HEK293 (cell line): ENCODE measurements around the gene EDEM2.
A peak's percentile ranks its signal among the peaks of the same experiment; 100 is the strongest.

Experiments
- BCL11B ChIP-seq: fragments of 450-650 bp; formaldehyde crosslinking; IDR thresholded peaks from 2 replicates; pipeline ENCODE4 v1.5.1; 2016; ENCODE audit warnings: low read depth, missing biosample characterization, missing genetic modification characterization
- FEZF1 ChIP-seq: fragments of 450-650 bp; formaldehyde crosslinking; IDR thresholded peaks from 2 replicates; pipeline ENCODE4 v1.5.1; 2016; ENCODE audit warnings: missing biosample characterization, missing genetic modification characterization
- IKZF3 ChIP-seq: fragments of 450-650 bp; IDR thresholded peaks from 2 replicates; pipeline ENCODE4 v1.5.0; 2018; ENCODE audit warnings: missing biosample characterization, mild to moderate bottlenecking, missing genetic modification characterization, moderate library complexity
- KLF8 ChIP-seq: fragments of 450-650 bp; formaldehyde crosslinking; IDR thresholded peaks from 2 replicates; pipeline ENCODE4 v1.5.1; 2016; ENCODE audit warnings: missing biosample characterization, missing genetic modification characterization
- SP7 ChIP-seq: fragments of 450-650 bp; formaldehyde crosslinking; IDR thresholded peaks from 2 replicates; pipeline ENCODE4 v1.5.1; 2016; ENCODE audit warnings: missing biosample characterization, missing genetic modification characterization
- ZEB2 ChIP-seq: fragments of 450-650 bp; formaldehyde crosslinking; IDR thresholded peaks from 2 replicates; pipeline ENCODE4 v1.5.1; 2016; ENCODE audit warnings: missing biosample characterization, missing genetic modification characterization
- ZFP41 ChIP-seq: fragments of 450-650 bp; formaldehyde crosslinking; IDR thresholded peaks from 2 replicates; pipeline ENCODE4 v1.5.1; 2016; ENCODE audit warnings: missing biosample characterization, missing genetic modification characterization, borderline replicate concordance
- ZFP69B ChIP-seq: fragments of 450-650 bp; formaldehyde crosslinking; IDR thresholded peaks from 2 replicates; pipeline ENCODE4 v1.5.1; 2016; ENCODE audit warnings: missing biosample characterization, missing genetic modification characterization
- ZIC2 ChIP-seq: fragments of 450-650 bp; formaldehyde crosslinking; IDR thresholded peaks from 2 replicates; pipeline ENCODE4 v1.5.1; 2016; ENCODE audit warnings: missing biosample characterization, missing genetic modification characterization
- ZNF138 ChIP-seq: fragments of 450-650 bp; formaldehyde crosslinking; IDR thresholded peaks from 2 replicates; pipeline ENCODE4 v1.5.1; 2016; ENCODE audit warnings: missing biosample characterization, missing genetic modification characterization, borderline replicate concordance
- ZNF174 ChIP-seq: fragments of 450-650 bp; formaldehyde crosslinking; IDR thresholded peaks from 2 replicates; pipeline ENCODE4 v1.5.0; 2017; ENCODE audit warnings: missing biosample characterization, mild to moderate bottlenecking, missing genetic modification characterization
- ZNF266 ChIP-seq: fragments of 450-650 bp; formaldehyde crosslinking; IDR thresholded peaks from 2 replicates; pipeline ENCODE4 v1.5.1; 2016; ENCODE audit warnings: missing biosample characterization, missing genetic modification characterization, low read depth
- ZNF423 ChIP-seq: fragments of 450-650 bp; formaldehyde crosslinking; IDR thresholded peaks from 2 replicates; pipeline ENCODE4 v1.5.1; 2016; ENCODE audit warnings: missing biosample characterization, missing genetic modification characterization
- ZNF510 ChIP-seq: fragments of 450-650 bp; formaldehyde crosslinking; IDR thresholded peaks from 2 replicates; pipeline ENCODE4 v1.5.1; 2018; ENCODE audit warnings: mild to moderate bottlenecking, missing genetic modification characterization, missing biosample characterization; ENCODE audit not compliant: insufficient replicate concordance
- ZNF521 ChIP-seq: fragments of 450-650 bp; formaldehyde crosslinking; IDR thresholded peaks from 2 replicates; pipeline ENCODE4 v1.5.1; 2017; ENCODE audit warnings: missing biosample characterization, mild to moderate bottlenecking, missing genetic modification characterization
- ZNF548 ChIP-seq: fragments of 450-650 bp; formaldehyde crosslinking; IDR thresholded peaks from 2 replicates; pipeline ENCODE4 v1.5.1; 2016; ENCODE audit warnings: missing biosample characterization, missing genetic modification characterization
- ZNF558 ChIP-seq: fragments of 450-650 bp; formaldehyde crosslinking; IDR thresholded peaks from 2 replicates; pipeline ENCODE4 v1.5.1; 2016; ENCODE audit warnings: missing biosample characterization, missing genetic modification characterization
- ZNF600 ChIP-seq: fragments of 450-650 bp; formaldehyde crosslinking; IDR thresholded peaks from 2 replicates; pipeline ENCODE4 v1.5.1; 2016; ENCODE audit warnings: missing biosample characterization, missing genetic modification characterization
- ZNF626 ChIP-seq: fragments of 450-650 bp; sonication (Bioruptor Pico); formaldehyde crosslinking; IDR thresholded peaks from 2 replicates; pipeline ENCODE4 v1.5.1; 2018; ENCODE audit warnings: missing biosample characterization, missing genetic modification characterization, inconsistent platforms
- ZNF768 ChIP-seq: fragments of 450-650 bp; formaldehyde crosslinking; IDR thresholded peaks from 2 replicates; pipeline ENCODE4 v1.5.1; 2018; ENCODE audit warnings: missing biosample characterization, mild to moderate bottlenecking, missing genetic modification characterization
- ZNF777 ChIP-seq: fragments of 450-650 bp; formaldehyde crosslinking; IDR thresholded peaks from 2 replicates; pipeline ENCODE4 v1.5.1; 2017; ENCODE audit warnings: missing biosample characterization, missing genetic modification characterization, borderline replicate concordance
- ZNF785 ChIP-seq: fragments of 450-650 bp; formaldehyde crosslinking; IDR thresholded peaks from 2 replicates; pipeline ENCODE4 v1.5.1; 2016; ENCODE audit warnings: missing biosample characterization, missing genetic modification characterization
- TF ChIP-seq, protein P1 (sequence below): fragments of 450-650 bp; formaldehyde crosslinking; IDR thresholded peaks from 2 replicates; pipeline ENCODE4 v1.5.1; 2016; ENCODE audit warnings: missing biosample characterization, missing genetic modification characterization
- TF ChIP-seq, protein P2 (sequence below): fragments of 450-650 bp; formaldehyde crosslinking; conservative IDR thresholded peaks from 2 replicates; pipeline ENCODE4 v1.5.1; 2016; ENCODE audit warnings: low read depth, missing biosample characterization, missing genetic modification characterization
- TF ChIP-seq, protein P3 (sequence below): fragments of 450-650 bp; formaldehyde crosslinking; IDR thresholded peaks from 2 replicates; pipeline ENCODE4 v1.5.1; 2017; ENCODE audit warnings: missing biosample characterization, missing genetic modification characterization
- TF ChIP-seq, protein P4 (sequence below): fragments of 450-650 bp; formaldehyde crosslinking; IDR thresholded peaks from 2 replicates; pipeline ENCODE4 v1.5.1; 2016; ENCODE audit warnings: missing biosample characterization, missing genetic modification characterization, low read depth
- TF ChIP-seq, protein P5 (sequence below): fragments of 450-650 bp; formaldehyde crosslinking; IDR thresholded peaks from 2 replicates; pipeline ENCODE4 v1.5.1; 2016; ENCODE audit warnings: missing biosample characterization, missing genetic modification characterization

The EDEM2 gene

DNA sequence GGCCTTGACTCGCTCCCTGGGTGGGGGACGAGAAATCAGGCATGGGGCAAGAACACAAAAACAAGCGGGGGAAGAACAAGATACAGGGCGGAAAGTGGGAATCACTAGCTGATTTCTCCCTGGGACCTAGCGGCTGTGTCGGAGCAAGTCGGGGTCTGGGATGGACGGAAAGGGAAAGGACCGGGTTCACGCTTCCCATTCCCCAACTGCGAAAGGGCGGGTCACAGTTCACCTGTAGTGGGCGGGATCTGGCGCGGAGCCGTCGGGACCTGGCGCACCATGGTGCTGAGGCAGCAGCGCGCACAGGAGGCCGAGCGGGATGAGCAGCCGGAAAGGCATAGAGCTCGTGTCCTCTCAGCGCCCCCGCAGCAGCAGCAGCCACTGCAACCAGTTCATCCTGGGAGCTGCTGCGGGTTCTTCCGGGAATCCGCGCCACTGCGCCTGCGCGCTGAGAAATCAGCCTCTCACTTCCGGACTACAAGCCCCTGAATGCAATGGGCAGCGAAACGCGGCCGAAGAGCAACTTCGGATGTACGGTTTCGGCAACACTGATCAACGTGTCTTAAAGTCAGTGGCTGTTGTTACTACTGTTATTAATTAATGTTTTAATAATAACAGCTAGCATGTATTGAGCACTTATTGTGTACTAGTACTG is at the start of gene EDEM2 (continued):
- TF ChIP-seq, protein P1, sequence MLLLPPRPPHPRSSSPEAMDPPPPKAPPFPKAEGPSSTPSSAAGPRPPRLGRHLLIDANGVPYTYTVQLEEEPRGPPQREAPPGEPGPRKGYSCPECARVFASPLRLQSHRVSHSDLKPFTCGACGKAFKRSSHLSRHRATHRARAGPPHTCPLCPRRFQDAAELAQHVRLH (tag by site-specific recombination): no peak
- TF ChIP-seq, protein P2, sequence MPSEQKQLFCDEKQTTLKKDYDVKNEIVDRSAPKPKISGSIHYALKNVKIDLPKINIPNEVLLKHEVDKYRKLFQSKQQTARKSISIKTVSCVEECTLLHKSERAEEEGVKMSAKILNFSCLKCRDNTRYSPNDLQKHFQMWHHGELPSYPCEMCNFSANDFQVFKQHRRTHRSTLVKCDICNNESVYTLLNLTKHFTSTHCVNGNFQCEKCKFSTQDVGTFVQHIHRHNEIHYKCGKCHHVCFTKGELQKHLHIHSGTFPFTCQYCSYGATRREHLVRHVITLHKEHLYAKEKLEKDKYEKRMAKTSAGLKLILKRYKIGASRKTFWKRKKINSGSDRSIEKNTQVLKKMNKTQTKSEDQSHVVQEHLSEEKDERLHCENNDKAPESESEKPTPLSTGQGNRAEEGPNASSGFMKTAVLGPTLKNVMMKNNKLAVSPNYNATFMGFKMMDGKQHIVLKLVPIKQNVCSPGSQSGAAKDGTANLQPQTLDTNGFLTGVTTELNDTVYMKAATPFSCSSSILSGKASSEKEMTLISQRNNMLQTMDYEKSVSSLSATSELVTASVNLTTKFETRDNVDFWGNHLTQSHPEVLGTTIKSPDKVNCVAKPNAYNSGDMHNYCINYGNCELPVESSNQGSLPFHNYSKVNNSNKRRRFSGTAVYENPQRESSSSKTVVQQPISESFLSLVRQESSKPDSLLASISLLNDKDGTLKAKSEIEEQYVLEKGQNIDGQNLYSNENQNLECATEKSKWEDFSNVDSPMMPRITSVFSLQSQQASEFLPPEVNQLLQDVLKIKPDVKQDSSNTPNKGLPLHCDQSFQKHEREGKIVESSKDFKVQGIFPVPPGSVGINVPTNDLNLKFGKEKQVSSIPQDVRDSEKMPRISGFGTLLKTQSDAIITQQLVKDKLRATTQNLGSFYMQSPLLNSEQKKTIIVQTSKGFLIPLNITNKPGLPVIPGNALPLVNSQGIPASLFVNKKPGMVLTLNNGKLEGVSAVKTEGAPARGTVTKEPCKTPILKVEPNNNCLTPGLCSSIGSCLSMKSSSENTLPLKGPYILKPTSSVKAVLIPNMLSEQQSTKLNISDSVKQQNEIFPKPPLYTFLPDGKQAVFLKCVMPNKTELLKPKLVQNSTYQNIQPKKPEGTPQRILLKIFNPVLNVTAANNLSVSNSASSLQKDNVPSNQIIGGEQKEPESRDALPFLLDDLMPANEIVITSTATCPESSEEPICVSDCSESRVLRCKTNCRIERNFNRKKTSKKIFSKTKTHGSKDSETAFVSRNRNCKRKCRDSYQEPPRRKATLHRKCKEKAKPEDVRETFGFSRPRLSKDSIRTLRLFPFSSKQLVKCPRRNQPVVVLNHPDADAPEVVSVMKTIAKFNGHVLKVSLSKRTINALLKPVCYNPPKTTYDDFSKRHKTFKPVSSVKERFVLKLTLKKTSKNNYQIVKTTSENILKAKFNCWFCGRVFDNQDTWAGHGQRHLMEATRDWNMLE (tag by site-specific recombination): 0 out of 2 replicates have a peak, but pooled peaks have one; percentile 13
- no peak for TF ChIP-seq ZNF768 (tag by site-specific recombination)
- TF ChIP-seq ZNF600 (tag by site-specific recombination): peak; percentile 90; the same call in 1 of the 2 replicates
- TF ChIP-seq, protein P3, sequence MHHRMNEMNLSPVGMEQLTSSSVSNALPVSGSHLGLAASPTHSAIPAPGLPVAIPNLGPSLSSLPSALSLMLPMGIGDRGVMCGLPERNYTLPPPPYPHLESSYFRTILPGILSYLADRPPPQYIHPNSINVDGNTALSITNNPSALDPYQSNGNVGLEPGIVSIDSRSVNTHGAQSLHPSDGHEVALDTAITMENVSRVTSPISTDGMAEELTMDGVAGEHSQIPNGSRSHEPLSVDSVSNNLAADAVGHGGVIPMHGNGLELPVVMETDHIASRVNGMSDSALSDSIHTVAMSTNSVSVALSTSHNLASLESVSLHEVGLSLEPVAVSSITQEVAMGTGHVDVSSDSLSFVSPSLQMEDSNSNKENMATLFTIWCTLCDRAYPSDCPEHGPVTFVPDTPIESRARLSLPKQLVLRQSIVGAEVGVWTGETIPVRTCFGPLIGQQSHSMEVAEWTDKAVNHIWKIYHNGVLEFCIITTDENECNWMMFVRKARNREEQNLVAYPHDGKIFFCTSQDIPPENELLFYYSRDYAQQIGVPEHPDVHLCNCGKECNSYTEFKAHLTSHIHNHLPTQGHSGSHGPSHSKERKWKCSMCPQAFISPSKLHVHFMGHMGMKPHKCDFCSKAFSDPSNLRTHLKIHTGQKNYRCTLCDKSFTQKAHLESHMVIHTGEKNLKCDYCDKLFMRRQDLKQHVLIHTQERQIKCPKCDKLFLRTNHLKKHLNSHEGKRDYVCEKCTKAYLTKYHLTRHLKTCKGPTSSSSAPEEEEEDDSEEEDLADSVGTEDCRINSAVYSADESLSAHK (tag by site-specific recombination): no peak
- no peak for TF ChIP-seq ZFP69B (tag by site-specific recombination)
- no peak for TF ChIP-seq ZNF548
- TF ChIP-seq ZNF423 (tag by site-specific recombination): no peak
- TF ChIP-seq ZNF138 (tag by site-specific recombination): no peak
- TF ChIP-seq KLF8: peak; percentile 26; the same call in 1 of the 2 replicates
- no peak for TF ChIP-seq FEZF1 (tag by site-specific recombination)
- no peak for TF ChIP-seq ZNF777 (tag by site-specific recombination)
- no peak for TF ChIP-seq ZNF174 (tag by site-specific recombination)
- TF ChIP-seq ZEB2 (tag by site-specific recombination): peak; percentile 63
- TF ChIP-seq, protein P4, sequence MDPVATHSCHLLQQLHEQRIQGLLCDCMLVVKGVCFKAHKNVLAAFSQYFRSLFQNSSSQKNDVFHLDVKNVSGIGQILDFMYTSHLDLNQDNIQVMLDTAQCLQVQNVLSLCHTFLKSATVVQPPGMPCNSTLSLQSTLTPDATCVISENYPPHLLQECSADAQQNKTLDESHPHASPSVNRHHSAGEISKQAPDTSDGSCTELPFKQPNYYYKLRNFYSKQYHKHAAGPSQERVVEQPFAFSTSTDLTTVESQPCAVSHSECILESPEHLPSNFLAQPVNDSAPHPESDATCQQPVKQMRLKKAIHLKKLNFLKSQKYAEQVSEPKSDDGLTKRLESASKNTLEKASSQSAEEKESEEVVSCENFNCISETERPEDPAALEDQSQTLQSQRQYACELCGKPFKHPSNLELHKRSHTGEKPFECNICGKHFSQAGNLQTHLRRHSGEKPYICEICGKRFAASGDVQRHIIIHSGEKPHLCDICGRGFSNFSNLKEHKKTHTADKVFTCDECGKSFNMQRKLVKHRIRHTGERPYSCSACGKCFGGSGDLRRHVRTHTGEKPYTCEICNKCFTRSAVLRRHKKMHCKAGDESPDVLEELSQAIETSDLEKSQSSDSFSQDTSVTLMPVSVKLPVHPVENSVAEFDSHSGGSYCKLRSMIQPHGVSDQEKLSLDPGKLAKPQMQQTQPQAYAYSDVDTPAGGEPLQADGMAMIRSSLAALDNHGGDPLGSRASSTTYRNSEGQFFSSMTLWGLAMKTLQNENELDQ (tag by site-specific recombination): no peak
- TF ChIP-seq, protein P5, sequence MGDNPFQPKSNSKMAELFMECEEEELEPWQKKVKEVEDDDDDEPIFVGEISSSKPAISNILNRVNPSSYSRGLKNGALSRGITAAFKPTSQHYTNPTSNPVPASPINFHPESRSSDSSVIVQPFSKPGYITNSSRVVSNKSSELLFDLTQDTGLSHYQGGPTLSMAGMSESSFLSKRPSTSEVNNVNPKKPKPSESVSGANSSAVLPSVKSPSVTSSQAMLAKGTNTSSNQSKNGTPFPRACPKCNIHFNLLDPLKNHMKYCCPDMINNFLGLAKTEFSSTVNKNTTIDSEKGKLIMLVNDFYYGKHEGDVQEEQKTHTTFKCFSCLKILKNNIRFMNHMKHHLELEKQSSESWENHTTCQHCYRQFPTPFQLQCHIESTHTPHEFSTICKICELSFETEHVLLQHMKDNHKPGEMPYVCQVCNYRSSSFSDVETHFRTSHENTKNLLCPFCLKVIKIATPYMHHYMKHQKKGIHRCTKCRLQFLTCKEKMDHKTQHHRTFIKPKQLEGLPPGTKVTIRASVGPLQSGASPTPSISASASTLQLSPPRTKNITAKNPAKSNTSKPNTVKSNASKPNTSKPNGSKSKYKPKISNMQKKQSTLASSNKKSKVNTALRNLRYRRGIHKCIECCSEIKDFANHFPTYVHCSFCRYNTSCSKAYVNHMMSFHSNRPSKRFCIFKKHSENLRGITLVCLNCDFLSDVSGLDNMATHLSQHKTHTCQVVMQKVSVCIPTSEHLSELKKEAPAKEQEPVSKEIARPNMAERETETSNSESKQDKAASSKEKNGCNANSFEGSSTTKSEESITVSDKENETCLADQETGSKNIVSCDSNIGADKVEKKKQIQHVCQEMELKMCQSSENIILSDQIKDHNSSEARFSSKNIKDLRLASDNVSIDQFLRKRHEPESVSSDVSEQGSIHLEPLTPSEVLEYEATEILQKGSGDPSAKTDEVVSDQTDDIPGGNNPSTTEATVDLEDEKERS (tag by site-specific recombination): no peak
- no peak for TF ChIP-seq ZNF626 (tag by site-specific recombination)
- TF ChIP-seq ZNF266: no peak
- TF ChIP-seq ZNF510: no peak
- no peak for TF ChIP-seq ZNF785 (tag by site-specific recombination)
- no peak for TF ChIP-seq SP7
- TF ChIP-seq ZNF558: no peak
- no peak for TF ChIP-seq ZFP41
- peak; percentile 83 for TF ChIP-seq IKZF3 (tag by site-specific recombination)
- 0 out of 2 replicates have a peak, but pooled peaks have one; percentile 15 for TF ChIP-seq ZIC2 (tag by site-specific recombination)
- TF ChIP-seq BCL11B (tag by site-specific recombination): no peak
- TF ChIP-seq ZNF521 (tag by site-specific recombination): no peak
